NCI-H1417 treated with DMSO at 0.1 percent for 48 hours (cell line): ENCODE measurements around the gene CYP4F11.
"Not testable (repeated sequence)": the region's sequence is repeated elsewhere in the genome, so short reads cannot be mapped to it uniquely, and the experiment has no call there.

Experiments
- DNase-seq: peaks from one replicate; lab custom pipeline; 2025; lab: John Stamatoyannopoulos, UW

CYP4F11 gene

DNA sequence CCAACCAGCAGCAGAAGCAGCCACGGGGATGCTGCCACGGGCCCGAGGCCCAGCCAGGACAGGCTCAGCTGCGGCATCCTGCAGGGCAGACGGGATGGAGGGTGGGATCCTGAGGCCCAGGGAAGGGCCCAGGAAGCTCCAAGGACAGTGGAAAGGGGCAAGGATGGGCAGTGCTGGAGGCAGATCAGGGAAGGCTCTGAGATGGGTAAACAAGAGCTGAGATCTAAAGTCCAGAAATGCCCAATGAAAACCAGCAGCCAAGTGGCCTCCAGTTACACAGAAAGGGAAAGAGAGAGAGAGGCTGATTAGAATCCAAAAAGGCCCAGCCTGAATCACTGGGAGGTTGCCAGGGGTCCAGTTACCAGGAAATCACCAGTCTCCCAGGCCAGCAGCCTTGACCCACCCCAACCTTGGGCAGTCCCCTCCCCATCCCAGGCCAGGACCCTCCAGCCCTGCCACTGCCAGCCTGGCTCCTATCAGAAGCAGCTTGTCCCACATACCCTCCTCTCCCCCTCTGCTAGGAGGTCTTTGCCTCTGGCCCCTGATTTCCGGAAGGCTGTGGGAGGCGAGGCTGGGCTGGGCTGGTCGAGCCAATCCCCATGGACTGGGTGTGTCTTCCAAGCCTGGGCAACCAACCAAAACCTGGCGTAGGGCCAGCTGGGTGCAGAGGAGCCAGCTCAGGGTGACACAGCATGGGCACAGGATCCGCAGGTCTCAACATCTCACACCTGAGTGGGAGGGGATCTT lies at the start of gene CYP4F11:
Gene CYP4F11 (minus strand): TSS at position 198 of the 747 bp plus-strand sequence. CDS start 121 bp downstream, at position 77.
- no peak for DNase-seq

GRCh38 chr19:15979293-15979692 lies 45.0 kb upstream of the CYP4F11 start:
- no peak for DNase-seq

DNA sequence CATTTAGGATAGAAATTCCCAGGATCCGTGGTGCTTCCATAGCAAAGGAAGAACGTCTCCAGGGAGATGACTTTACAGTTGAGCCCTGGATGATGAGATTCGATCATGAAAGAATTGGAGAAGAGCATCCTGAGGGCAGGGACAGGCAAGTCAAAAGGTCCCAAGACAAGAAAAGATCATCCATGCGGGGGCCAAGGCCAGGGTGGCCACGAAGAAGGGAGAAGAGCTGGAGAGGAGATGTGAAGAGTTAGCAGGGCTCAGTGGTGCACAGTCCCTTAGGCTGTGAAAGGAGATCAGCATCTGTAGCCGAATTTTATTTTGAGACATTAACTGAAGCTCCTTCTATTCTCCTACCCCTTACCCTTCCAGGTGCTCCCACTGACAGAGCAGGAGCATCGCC lies 43.4 kb upstream of the CYP4F11 start:
- DNase-seq = no peak

DNA sequence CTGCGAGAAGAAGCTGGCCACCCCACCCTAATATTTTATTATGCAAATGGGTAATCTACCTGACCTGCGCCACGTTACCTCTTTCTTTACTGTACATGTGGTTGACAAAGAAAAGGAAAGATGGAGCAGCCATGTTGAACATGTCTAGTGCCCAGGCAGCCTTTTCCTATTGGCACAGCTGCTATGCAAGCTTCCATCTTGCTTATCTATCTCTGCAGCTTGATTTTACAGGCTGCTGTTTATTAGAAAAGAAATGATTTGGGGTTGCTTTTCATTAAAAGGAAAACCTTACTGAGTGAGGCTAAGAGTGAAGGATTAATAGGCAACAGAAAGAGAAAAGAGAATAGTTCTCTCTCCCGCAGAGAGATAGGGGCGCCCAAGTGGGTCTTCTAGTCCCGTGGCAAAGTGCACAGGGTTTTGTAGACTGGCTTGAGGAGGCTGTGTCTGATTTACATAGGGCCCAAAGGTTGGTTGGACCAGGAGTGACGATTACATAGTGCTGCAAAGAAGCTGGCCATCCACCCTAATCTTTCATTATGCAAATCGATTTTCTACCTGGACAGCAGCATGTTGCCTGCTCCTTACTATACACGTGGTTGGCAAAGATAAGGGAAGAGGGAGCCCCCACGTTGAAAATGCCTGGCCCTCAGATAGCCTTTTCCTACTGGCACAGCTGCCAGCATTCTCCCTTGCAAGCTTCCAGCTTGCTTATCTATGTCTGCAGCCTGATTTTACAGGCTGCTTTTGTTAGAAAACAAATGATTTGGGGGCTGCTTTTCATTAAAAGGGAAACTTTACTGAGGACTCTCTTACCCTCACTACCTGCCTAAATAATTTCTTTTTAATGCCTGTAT lies 42.7 kb upstream of the CYP4F11 start:
- no peak for DNase-seq

GRCh38 chr19:15974856-15975255 lies 40.5 kb upstream of the CYP4F11 start:
- no peak for DNase-seq

GRCh38 chr19:15972043-15972442 lies 37.7 kb upstream of the CYP4F11 start:
- DNase-seq = not testable (repeated sequence)

GRCh38 chr19:15971224-15971780 lies 37.0 kb upstream of the CYP4F11 start:
- no peak for DNase-seq

DNA sequence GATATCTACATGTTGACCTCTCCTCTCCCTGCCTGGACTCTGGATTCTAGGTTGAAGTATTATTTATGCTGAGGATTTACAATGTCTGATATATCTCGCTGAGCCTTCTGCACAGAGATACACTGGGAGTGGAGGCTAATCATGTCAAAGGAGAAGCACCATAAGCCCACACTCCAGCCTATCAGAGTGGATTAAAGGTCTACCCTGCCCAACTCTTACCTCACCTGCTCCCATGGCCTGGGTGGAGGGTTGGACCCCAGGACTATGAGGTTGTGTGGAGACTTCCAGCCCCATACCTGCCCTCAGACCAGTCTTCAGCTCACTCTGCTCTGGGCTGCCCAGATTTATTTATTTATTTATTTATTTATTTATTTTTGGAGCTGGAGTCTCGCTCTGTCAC lies 29.9 kb upstream of the CYP4F11 start:
- no peak for DNase-seq

DNA sequence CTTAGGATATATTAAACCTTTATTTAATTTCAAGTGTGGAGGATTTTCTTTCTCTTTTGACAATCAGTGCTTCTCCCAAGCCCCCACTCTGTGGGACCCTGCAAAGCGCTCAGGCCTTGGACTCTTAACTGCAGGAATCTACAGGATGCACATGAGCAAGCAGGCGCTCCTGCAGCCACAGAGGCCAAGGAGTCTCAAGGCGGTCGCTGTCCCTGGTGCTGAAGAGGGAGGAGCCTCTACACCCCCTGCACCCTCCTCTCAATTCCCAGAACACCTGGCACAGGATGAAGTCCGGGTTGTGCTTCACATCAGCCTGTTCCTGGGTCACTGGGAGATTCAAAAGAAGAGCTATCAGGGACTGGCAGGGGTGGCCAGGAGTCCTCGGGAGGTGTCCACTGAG lies 28.0 kb upstream of the CYP4F11 start:
- no peak for DNase-seq

DNA sequence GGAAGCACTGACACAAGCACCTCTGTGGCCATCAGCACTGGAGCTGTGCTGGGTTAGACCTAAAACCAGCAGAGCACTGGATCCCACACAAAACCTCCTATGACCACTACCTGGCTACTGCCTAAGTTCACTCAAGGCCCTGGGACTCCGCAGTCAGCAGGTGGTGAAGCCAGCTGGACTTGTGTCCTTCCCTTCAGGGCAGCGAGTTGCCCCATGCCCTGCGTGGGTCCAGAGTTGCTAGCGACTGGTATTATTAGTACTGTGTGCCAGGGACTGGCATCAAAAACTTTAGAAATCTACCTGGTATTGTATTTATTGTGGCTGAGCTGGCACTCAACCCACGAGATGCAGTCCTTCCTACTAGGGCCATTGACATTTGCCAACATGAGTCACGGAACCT lies 20.5 kb upstream of the CYP4F11 start:
- DNase-seq = no peak

GRCh38 chr19:15948223-15949058 lies 14.1 kb upstream of the CYP4F11 start, which contains the start of gene OR10H4:
Gene OR10H4 (plus strand): TSS chr19:15949008. CDS start chr19:15949008, 0 bp downstream.
- no peak for DNase-seq

- DNase-seq = no peak
Measured at GRCh38 chr19:15945301-15945700, 11.0 kb upstream of the CYP4F11 start.

GRCh38 chr19:15944401-15944800 lies 10.1 kb upstream of the CYP4F11 start:
- DNase-seq = no peak

GRCh38 chr19:15937771-15938170 lies 3.4 kb upstream of the CYP4F11 start:
- DNase-seq = no peak

DNA sequence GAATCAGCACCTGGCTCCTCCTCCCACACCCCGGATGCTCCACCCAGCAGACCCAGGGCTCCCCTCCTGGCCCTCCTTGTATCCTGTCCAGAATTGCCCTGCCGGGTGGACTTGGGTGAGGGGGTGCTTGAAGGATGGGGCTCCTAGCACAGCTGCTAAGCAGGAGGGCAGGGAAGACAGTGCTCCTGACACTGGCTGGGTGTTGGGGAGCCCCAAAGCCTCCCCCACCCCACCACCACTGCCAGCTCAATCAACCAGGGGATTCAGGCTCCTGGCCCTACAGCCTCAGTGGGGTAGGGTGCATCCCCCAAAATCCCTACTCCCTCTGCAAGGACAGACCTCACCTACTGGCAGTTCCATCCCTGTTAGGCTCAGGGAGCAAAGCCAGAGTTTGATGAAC lies 2.6 kb upstream of the CYP4F11 start:
- no peak for DNase-seq

GRCh38 chr19:15936173-15936572 lies 1.8 kb upstream of the CYP4F11 start:
- no peak for DNase-seq

- DNase-seq = no peak
Measured at GRCh38 chr19:15935167-15935702, 906 bp upstream of the CYP4F11 start.

DNA sequence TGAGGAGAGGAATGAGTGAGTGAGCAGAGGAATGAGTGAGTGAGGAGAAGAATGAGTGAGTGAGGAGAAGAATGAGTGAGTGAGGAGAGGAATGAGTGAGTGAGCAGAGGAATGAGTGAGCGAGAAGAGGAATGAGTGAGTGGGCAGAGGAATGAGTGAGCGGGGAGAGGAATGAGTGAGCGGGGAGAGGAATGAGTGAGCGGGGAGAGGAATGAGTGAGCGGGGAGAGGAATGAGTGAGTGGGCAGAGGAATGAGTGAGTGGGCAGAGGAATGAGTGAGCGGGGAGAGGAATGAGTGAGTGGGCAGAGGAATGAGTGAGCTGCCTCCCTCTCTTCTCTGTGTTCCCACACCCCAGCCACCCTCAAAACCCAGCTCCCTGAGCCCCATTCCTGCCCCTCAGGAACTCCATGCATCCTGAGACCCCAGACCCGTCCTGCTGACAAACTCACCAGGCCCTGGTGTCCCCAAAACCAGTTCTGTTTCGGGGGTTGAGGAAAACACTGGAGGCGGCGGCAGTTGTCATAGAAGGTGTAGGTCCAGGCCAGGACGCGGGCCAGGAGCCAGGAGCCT lies 483 bp downstream of the CYP4F11 start:
- DNase-seq = not testable (repeated sequence)

GRCh38 chr19:15928321-15928720 lies 6.0 kb downstream of the CYP4F11 start:
- DNase-seq = no peak

- DNase-seq = no peak
Measured at GRCh38 chr19:15926484-15926883, 7.8 kb downstream of the CYP4F11 start.

GRCh38 chr19:15923702-15924101 lies 10.6 kb downstream of the CYP4F11 start:
- no peak for DNase-seq
